Measurements from ENCODE around the gene POLD2.

GRCh38 chr7:44087911-44088838 is 35.2 kb downstream of the POLD2 start:
- TF ChIP-seq, protein P1, sequence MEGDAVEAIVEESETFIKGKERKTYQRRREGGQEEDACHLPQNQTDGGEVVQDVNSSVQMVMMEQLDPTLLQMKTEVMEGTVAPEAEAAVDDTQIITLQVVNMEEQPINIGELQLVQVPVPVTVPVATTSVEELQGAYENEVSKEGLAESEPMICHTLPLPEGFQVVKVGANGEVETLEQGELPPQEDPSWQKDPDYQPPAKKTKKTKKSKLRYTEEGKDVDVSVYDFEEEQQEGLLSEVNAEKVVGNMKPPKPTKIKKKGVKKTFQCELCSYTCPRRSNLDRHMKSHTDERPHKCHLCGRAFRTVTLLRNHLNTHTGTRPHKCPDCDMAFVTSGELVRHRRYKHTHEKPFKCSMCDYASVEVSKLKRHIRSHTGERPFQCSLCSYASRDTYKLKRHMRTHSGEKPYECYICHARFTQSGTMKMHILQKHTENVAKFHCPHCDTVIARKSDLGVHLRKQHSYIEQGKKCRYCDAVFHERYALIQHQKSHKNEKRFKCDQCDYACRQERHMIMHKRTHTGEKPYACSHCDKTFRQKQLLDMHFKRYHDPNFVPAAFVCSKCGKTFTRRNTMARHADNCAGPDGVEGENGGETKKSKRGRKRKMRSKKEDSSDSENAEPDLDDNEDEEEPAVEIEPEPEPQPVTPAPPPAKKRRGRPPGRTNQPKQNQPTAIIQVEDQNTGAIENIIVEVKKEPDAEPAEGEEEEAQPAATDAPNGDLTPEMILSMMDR (IDR thresholded peaks at IDR 0.05): no peak
- TF ChIP-seq EZH2 (IDR thresholded peaks at IDR 0.05) (no peak), EZH2phosphoT487 (IDR thresholded peaks at IDR 0.05) (no peak)

All from neural progenitor cell (in vitro differentiated cells).